Bronchial epithelial cell (primary cell): ENCODE results near the gene ELMO1. TPM values are rescaled to one million over a fixed set of nuclear protein-coding genes. Genes with fewer than 3 reads are reported as not detected.

Experiments used
- DNase-seq: peaks from one replicate; pipeline ENCODE4 v3.0.0-alpha.2; 2010; ENCODE audit warnings: low read depth
- FAIRE-seq: peaks from 2 replicates; lab custom pipeline; 2011; peaks lifted over from hg19 to GRCh38; lab: Jason Lieb, UNC
- H3K27me3 ChIP-seq: 2 replicates; pipeline ENCODE4 v1.5.1; 2011; ENCODE audit warnings: low read length; ENCODE audit not compliant: control insufficient read depth, insufficient read depth
- H3K36me3 ChIP-seq: 2 replicates; pipeline ENCODE4 v1.5.1; 2011; ENCODE audit warnings: low read length; ENCODE audit not compliant: control insufficient read depth, insufficient read depth
- H3K4me3 ChIP-seq: 2 replicates; pipeline ENCODE4 v1.5.1; 2011; ENCODE audit warnings: mild to moderate bottlenecking, low read depth, low read length, control low read depth
- CTCF ChIP-seq: IDR thresholded peaks from 2 replicates; pipeline ENCODE4 v1.5.1; 2011; ENCODE audit warnings: mild to moderate bottlenecking, moderate library complexity, low read length, control low read depth, inconsistent platforms; ENCODE audit not compliant: insufficient read depth, severe bottlenecking
- total RNA-seq: library from RNA; depleted of rRNA; stranded (reverse); fragments of >200 nt; gene quantifications from 2 replicates; pipeline ENCODE4 v1.2.1, GENCODE V29; 2014

Gene ELMO1
- total RNA-seq, 1 donor from 2014 or later = under 0.01 TPM

GRCh38 chr7:37118004-37118403 lies 330.7 kb downstream of the ELMO1 start:
- H3K4me3 ChIP-seq = no peak overlapping the region
- no peak for TF ChIP-seq CTCF
- no peaks in the 10 kb centered on the region for H3K27me3 ChIP-seq
- DNase-seq (no peak), FAIRE-seq (no peak)
- no peaks in the 10 kb centered on the region for H3K36me3 ChIP-seq

- FAIRE-seq (no peak), DNase-seq (no peak)
- no peaks in the 10 kb centered on the region for H3K36me3 ChIP-seq
- H3K4me3 ChIP-seq = no peak overlapping the region
- TF ChIP-seq CTCF = no peak
- no peaks in the 10 kb centered on the region for H3K27me3 ChIP-seq
Measured at GRCh38 chr7:37117292-37117691, 331.4 kb downstream of the ELMO1 start.

- no peak for TF ChIP-seq CTCF
- DNase-seq (no peak), FAIRE-seq (no peak)
- Histone ChIP-seq H3K36me3 (no peaks in the 10 kb centered on the region), H3K4me3 (no peak overlapping the region), H3K27me3 (no peaks in the 10 kb centered on the region)
Measured at GRCh38 chr7:37116093-37116701, 332.5 kb downstream of the ELMO1 start.

- TF ChIP-seq CTCF = no peak
- FAIRE-seq (no peak), DNase-seq (peak; percentile 7)
- Histone ChIP-seq H3K27me3 (no peaks in the 10 kb centered on the region), H3K36me3 (no peaks in the 10 kb centered on the region), H3K4me3 (no peak overlapping the region)
Measured at GRCh38 chr7:37113661-37114355, 334.9 kb downstream of the ELMO1 start.

GRCh38 chr7:37112876-37113275 lies 335.8 kb downstream of the ELMO1 start:
- Histone ChIP-seq H3K36me3 (no peaks in the 10 kb centered on the region), H3K27me3 (no peaks in the 10 kb centered on the region), H3K4me3 (no peak overlapping the region)
- TF ChIP-seq CTCF = no peak
- DNase-seq (no peak), FAIRE-seq (no peak)
